PC-9 (cell line): ENCODE data around the gene RBM33. TPM values are rescaled to one million over a fixed set of nuclear protein-coding genes. Genes with fewer than 3 reads are reported as not detected.

Experiments
- BruUV-seq: library from RNA; stranded (reverse); fragments of 400-500 nt; replicated peaks from 2 replicates; lab custom pipeline; 2021; lab: Mats Ljungman, UMichigan
- CTCF ChIA-PET: fragments of 300-600 bp; sonication (Branson Sonifier 250); formaldehyde crosslinking; loops from one replicate; lab custom pipeline; 2022; ENCODE audit warnings: antibody characterized with exemption; lab: Charles Lee
- POLR2A ChIA-PET: fragments of 300-600 bp; sonication (Branson Sonifier 250); formaldehyde crosslinking; loops from one replicate; lab custom pipeline; 2022; ENCODE audit warnings: antibody characterized with exemption; ENCODE audit not compliant: unreplicated experiment; lab: Charles Lee
- DNase-seq, 2 experiments: peaks; one replicate each; pipeline versions ENCODE4 v3.0.0 to v3.0.0-alpha.2; 2015 to 2022; ENCODE audit warnings: mixed read lengths in 1 of 2
- H2AFZ ChIP-seq: fragments of 200-600 bp; sonication (generic); 2 replicates; pipeline ENCODE4 v1.8.1; 2017; ENCODE audit warnings: antibody characterized with exemption
- H3F3A ChIP-seq: fragments of 200-600 bp; sonication (generic); 2 replicates; pipeline ENCODE4 v1.8.1; 2017; ENCODE audit warnings: antibody characterized with exemption, mild to moderate bottlenecking, low read depth; ENCODE audit not compliant: insufficient read depth
- H3K27ac ChIP-seq: fragments of 200-600 bp; sonication (generic); 2 replicates; pipeline ENCODE4 v1.6.1; 2016; ENCODE audit warnings: mixed run types
- H3K27me3 ChIP-seq: fragments of 200-600 bp; sonication (generic); 2 replicates; pipeline ENCODE4 v1.6.1; 2016; ENCODE audit warnings: low read depth, mixed run types; ENCODE audit not compliant: insufficient read depth
- H3K36me3 ChIP-seq: fragments of 200-600 bp; sonication (generic); 2 replicates; pipeline ENCODE4 v1.6.1; 2016; ENCODE audit warnings: low read depth, mixed run types
- H3K4me1 ChIP-seq: fragments of 200-600 bp; sonication (generic); replicated peaks from 2 replicates; pipeline ENCODE4 v1.6.1; 2016; ENCODE audit warnings: mixed run types; ENCODE audit not compliant: insufficient read depth
- H3K4me2 ChIP-seq: fragments of 200-600 bp; sonication (generic); 2 replicates; pipeline ENCODE4 v1.6.1; 2017; ENCODE audit warnings: mixed run types
- H3K4me3 ChIP-seq: fragments of 200-600 bp; sonication (generic); 2 replicates; pipeline ENCODE4 v1.6.1; 2016; ENCODE audit warnings: mixed run types
- H3K79me2 ChIP-seq: fragments of 200-600 bp; sonication (generic); 2 replicates; pipeline ENCODE4 v1.6.1; 2017; ENCODE audit warnings: low read depth, mixed run types
- H3K9me2 ChIP-seq: fragments of 200-600 bp; sonication (generic); 2 replicates; pipeline ENCODE4 v1.8.1; 2017; ENCODE audit warnings: mild to moderate bottlenecking; ENCODE audit not compliant: insufficient read depth
- H3K9me3 ChIP-seq: fragments of 200-600 bp; sonication (generic); 2 replicates; pipeline ENCODE4 v1.8.1; 2016; ENCODE audit warnings: low read depth; ENCODE audit not compliant: insufficient read depth
- H4K20me1 ChIP-seq: fragments of 200-600 bp; sonication (generic); 2 replicates; pipeline ENCODE4 v1.8.1; 2017; ENCODE audit not compliant: insufficient read depth
- CTCF ChIP-seq: fragments of 200-600 bp; sonication (generic); conservative IDR thresholded peaks from 2 replicates; pipeline ENCODE4 v1.6.1; 2017; ENCODE audit warnings: mixed run types, antibody characterized with exemption, mild to moderate bottlenecking, moderate library complexity
- EZH2 ChIP-seq: fragments of 200-600 bp; sonication (generic); IDR thresholded peaks from 2 replicates; pipeline ENCODE4 v1.8.0; 2017; ENCODE audit warnings: antibody characterized with exemption, low read depth
- intact Hi-C: fragments of 100-400 bp; cut with micrococcal nuclease; formaldehyde crosslinking; loops from one replicate; pipeline ENCODE4 v1.10.0; 2022; ENCODE audit not compliant: unreplicated experiment
- total RNA-seq: library from RNA; stranded (reverse); gene quantifications from 2 replicates; pipeline ENCODE4 v1.2.3, GENCODE V29; 2021

RBM33 gene
- total RNA-seq, 1 experiment from 2014 or later = 85.7 TPM

- intact Hi-C loops = no loop called here
- H2AFZ ChIP-seq = no peak overlapping the region
- ChIA-PET CTCF (no interaction called here), POLR2A (no interaction called here)
- no peaks in the 10 kb centered on the region for H3K4me1 ChIP-seq
- BruUV-seq = no TSS peak
- no peak overlapping the region for H3K4me2 ChIP-seq
- no peaks in the 10 kb centered on the region for H3K79me2 ChIP-seq
- no peaks in the 10 kb centered on the region for H3K9me2 ChIP-seq
- H3F3A ChIP-seq = peaks cover 5% of the 10 kb centered on the region; the same call in 1 of the 2 replicates
- no peak overlapping the region for H3K4me3 ChIP-seq
- peaks cover 20% of the 10 kb centered on the region; the same call in 1 of the 2 replicates for H3K27me3 ChIP-seq
- H3K27ac ChIP-seq = no peak overlapping the region
- no peaks in the 10 kb centered on the region for H3K36me3 ChIP-seq
- TF ChIP-seq CTCF = no peak
- no peak for TF ChIP-seq EZH2
- no peaks in the 10 kb centered on the region for H4K20me1 ChIP-seq
- DNase-seq = no peak
- H3K9me3 ChIP-seq = no peaks in the 10 kb centered on the region
Observed at GRCh38 chr7:155793720-155794119, 149.3 kb downstream of the RBM33 start.

DNA sequence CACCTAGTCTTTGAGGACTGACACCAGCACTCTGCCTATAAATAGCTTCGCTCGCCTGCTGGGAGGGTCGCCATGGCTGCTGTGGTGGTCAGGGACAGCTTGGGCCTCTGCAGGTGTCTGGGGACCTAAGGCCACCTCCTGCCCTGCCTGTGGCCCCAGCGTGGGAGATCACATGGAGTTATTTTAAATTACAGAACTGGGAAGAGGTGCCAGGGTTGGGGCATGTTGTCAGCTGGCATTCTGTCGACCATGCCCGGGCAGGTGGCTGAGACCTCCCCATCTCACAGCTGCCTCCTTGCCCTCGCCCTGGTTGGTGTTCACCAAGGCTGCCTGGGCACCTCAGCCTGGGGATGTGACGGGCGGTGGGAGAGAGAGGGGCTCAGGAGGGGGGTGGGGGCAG lies 149.7 kb downstream of the RBM33 start:
- H2AFZ ChIP-seq = no peak overlapping the region
- H3K4me1 ChIP-seq = no peaks in the 10 kb centered on the region
- H3K4me3 ChIP-seq = no peak overlapping the region
- no peak for DNase-seq
- ChIA-PET CTCF (interaction anchor here (0.6 kb wide), 1 partner anchor 449 kb away, joined by 16 read pairs; no protein-coding TSS in a partner anchor), POLR2A (no interaction called here)
- no peak for TF ChIP-seq EZH2
- no peak for TF ChIP-seq CTCF
- peaks cover 20% of the 10 kb centered on the region; the same call in 1 of the 2 replicates for H3K27me3 ChIP-seq
- H3K36me3 ChIP-seq = no peaks in the 10 kb centered on the region
- H3K27ac ChIP-seq = no peak overlapping the region
- no peaks in the 10 kb centered on the region for H4K20me1 ChIP-seq
- no peak overlapping the region for H3K4me2 ChIP-seq
- H3K9me2 ChIP-seq = no peaks in the 10 kb centered on the region
- no TSS peak for BruUV-seq
- H3K79me2 ChIP-seq = no peaks in the 10 kb centered on the region
- intact Hi-C loops = no loop called here
- H3F3A ChIP-seq = peaks cover 5% of the 10 kb centered on the region; the same call in 1 of the 2 replicates
- no peaks in the 10 kb centered on the region for H3K9me3 ChIP-seq

- Histone ChIP-seq H3K27me3 (peaks cover 24% of the 10 kb centered on the region; the same call in 1 of the 2 replicates), H3K27ac (no peak overlapping the region), H3F3A (peaks cover 5% of the 10 kb centered on the region; the same call in 1 of the 2 replicates), H4K20me1 (no peaks in the 10 kb centered on the region), H3K36me3 (no peaks in the 10 kb centered on the region), H3K9me3 (no peaks in the 10 kb centered on the region), H2AFZ (no peak overlapping the region), H3K4me3 (no peak overlapping the region), H3K4me1 (no peaks in the 10 kb centered on the region), H3K4me2 (no peak overlapping the region), H3K79me2 (no peaks in the 10 kb centered on the region), H3K9me2 (no peaks in the 10 kb centered on the region)
- no TSS peak for BruUV-seq
- TF ChIP-seq EZH2 = no peak
- TF ChIP-seq CTCF = no peak
- intact Hi-C loops = loop anchor here (5.0 kb wide), 1 partner anchor 1432 kb away; no protein-coding TSS in a partner anchor
- POLR2A ChIA-PET = no interaction called here
- CTCF ChIA-PET = no interaction called here
- DNase-seq = no peak
Observed at GRCh38 chr7:155795401-155795800, 150.9 kb downstream of the RBM33 start.
